ENCODE results near the gene DOCK9.

Gene DOCK9

DNA sequence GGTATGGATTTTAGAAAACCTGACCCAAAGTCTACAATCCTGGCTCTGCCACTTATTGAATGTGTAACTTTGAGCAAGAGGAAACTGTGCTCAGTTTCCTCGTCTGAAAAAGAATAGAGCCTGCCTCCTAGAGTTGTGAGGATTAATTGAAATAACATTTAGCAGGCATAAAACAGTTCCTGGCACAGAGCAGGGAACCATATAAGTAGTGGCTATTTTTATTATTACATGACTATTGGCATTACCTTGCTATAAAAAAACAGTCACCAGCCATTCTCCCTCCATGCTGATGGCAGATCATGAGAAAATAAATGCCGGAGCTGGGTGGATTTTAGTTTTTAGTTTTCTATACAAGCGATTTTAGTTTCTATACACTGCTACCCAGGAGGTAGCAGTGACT is 5.8 kb downstream of the DOCK9 start:
- DNase-seq: no peak

DNA sequence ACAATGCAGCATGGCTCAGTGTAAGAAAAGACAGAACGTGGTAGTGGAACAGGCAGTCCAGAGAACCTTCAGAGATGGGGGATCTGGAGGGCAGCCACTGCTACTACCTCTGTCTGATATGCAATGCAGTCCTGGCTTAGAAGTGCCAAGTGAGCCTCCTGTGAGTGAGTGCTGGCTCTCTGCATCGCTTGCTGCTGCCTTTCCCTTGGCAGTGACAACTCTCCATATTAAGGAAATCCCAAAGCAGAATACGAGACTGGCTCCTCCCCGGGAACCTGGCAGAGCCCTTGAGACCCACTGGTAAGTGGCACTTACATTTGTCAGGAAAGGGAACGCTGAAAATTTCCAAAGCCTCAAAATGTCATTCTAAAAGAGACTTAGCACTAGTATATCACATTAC is 7.5 kb downstream of the DOCK9 start:
- no peak for DNase-seq

DNA sequence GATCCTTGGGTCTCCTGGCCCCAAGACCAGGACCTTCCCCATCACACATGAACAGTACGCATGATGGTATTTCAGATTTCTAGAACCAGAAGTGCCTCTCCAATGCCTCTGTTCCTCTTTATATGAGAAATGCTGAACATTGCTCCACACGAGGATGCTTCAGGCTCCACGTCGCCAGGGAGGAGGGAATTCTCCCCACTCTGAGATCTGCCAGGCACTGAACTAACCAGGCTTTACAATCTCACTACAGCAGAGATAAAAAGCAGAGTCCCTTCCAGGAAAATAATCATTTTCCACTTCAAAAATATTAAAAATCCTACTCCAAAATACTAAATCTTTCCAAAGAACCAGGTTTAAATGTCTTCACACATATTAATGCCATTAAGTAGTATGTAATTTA is 10.4 kb downstream of the DOCK9 start:
- DNase-seq: no peak

DNA sequence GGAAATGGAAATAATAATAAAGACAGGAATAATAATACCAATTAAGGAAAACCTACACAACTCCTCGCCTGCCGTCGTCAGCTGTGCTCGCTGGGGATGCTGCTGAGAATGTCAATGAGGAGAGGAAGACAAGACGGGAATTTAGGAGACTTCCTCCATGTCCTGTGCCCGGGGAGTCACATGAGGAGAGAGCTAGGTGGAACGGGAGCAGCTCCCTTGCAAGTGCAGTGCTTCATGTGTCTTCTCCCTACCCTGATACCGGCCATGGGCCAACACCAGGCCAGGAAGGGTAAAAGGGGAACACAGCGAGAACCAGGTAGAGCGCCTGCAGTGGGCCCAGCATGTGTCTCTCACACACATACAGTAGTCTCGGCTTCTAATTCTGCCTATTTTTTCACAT is 11.8 kb downstream of the DOCK9 start:
- DNase-seq: no peak

- no peak for DNase-seq
Measured at GRCh38 chr13:98965325-98965724, 12.5 kb downstream of the DOCK9 start.

- DNase-seq: no peak
Measured at GRCh38 chr13:98963917-98964316, 13.9 kb downstream of the DOCK9 start.

DNA sequence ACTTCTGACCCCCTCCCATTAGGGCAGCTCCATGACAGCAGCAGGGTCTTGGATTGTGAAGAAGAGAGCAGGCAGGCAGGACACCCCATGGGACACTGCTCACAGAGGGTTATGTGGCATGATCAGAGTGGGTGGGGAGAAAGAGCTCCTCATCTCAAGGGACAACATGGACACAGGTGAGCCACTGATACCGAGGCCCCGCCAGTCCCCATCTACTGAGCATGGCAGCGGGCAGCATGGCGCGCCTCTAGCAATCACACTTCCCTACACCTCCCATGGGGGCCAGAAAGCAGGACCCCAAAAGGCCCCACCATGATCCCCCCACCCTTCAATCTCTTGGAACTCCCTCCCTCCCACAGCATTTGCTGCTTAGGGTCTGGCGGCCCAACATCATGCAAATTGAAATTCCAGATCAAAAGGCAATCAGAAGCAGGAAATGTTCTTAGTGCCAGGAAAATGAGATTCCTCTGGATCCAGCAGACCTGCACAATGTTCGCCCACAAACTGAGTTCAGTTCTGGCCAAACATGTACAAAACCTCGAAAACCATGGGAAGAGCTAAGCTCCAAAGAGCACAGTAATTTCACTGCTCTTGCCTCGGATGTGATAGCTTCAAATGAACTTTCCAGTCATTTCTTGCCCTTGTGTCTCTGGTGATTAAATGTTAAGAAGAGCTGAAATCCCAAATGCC is 14.8 kb downstream of the DOCK9 start:
- no peak for DNase-seq

- DNase-seq: no peak
Measured at GRCh38 chr13:98961503-98962105, 16.3 kb downstream of the DOCK9 start.

DNA sequence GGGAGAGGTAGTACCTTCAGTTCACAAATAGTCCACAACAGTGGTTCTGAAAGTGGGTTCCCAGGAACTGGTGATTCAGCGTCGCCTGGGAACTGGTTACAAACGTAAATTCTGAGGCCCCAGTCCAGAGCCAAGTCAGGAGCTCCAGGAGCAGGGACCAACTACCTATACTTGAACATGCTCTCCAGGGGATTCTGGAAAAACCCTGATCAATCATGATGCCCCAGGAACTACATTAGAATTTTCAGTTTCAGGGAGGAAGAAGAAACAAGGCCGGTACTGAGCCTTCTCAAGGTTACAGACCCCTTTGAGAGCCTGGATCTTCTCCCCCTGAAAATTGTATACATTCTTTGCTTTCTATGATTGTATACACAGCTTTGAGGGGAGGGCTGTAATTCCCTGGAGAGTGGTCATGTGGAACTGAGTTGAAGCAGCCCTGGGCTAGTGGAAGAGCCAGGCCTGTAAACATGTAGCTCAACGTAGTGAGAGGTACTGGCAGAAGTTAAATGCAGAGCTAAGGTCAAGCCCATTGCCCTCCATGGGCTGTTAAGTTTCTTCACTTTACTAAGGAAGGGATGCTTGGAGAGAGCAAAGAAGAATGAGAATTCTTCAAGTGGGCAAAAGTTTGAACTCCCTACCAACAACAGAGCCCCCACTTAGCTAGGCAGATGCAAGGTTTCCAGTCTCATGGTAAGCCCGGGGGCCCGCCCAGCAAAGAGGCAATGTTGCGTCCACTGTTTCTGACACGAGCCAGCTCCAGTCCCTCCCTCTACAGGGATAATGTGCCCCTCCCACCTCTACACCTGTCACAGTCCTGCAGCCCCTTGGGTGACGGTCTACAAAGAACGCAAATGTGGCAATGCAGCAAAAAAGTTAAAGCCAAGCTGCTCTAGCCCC is 17.0 kb downstream of the DOCK9 start:
- DNase-seq: no peak

GRCh38 chr13:98959786-98960605 is 17.9 kb downstream of the DOCK9 start:
- DNase-seq: no peak

DNA sequence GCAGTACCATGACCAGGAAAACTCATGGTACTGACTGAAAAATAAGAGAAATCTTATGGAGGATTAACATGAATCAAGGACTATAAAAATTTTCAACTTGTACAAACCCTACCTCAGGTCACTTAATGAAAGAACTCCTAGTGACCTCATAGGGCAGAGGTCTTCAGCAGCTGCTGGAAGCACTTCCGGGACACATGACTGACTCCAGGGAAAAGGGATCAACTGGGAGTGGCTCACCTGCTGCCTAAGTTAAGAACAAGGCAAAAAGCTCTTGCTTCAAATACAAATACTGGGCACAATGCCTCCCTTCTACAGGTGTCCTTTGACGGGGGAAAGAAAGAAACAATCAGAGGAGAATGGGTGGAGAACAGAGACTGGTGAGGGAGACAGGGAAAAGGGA is 18.6 kb downstream of the DOCK9 start:
- no peak for DNase-seq

DNA sequence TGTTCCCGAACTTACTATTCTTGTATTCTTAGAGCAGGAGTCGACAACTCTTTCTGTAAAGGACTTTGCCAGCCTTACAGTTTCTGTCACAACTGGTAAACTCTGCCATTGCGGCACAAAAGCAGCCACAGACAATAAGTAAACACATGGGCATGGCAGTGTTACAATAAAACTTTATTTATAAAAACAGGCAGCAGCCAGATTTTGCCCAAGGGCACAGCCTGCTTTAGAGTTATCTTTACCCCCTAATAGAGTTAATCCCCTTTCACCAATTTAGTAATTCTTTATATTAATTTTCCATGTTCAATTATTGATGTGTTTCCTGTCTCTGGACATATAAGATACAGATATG is 19.4 kb downstream of the DOCK9 start:
- no peak for DNase-seq

GRCh38 chr13:98957731-98958442 is 20.0 kb downstream of the DOCK9 start:
- no peak for DNase-seq

- DNase-seq: no peak
Measured at GRCh38 chr13:98955336-98955735, 22.5 kb downstream of the DOCK9 start.

- DNase-seq: no peak
Measured at GRCh38 chr13:98954313-98954712, 23.6 kb downstream of the DOCK9 start.

DNA sequence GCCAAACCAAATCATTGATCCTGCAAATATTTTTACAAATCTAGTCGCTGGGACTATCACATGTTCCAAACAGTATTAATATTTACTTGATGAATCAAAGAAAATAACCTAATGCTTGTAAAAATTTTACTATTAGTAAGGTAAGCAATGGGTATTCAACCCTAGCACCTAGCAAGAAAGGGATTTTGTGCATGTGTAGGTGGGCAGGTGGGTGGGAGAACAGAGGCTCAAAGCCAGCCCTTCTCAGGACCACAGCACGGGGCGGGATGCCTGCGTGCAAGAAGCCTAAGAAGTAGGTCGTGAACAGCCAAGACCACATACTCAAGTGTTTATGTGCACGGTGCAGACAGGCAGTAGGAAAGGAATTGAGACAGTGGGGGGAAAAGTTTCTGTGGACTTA is 26.6 kb downstream of the DOCK9 start:
- DNase-seq: no peak

- DNase-seq: no peak
Measured at GRCh38 chr13:98950705-98951104, 27.2 kb downstream of the DOCK9 start.

DNA sequence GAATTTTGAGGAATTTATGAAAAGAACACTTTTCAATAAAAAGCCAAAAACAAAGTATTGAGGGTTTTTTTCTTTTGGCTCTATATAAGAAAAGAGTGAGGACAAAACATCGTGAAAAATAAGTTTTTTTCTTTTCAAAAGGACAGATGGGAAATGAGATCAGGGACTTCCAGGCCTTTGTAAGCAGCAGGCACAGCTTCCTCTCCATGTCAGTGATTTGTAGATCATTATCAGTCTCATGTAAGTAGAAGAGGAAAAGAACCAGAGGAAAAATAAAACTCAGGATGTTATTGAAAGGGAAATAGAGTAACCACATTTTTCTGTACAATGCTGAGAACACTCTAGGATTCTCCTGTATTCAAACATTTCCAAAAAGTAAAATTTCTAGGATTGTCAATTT is 29.9 kb downstream of the DOCK9 start:
- no peak for DNase-seq

DNA sequence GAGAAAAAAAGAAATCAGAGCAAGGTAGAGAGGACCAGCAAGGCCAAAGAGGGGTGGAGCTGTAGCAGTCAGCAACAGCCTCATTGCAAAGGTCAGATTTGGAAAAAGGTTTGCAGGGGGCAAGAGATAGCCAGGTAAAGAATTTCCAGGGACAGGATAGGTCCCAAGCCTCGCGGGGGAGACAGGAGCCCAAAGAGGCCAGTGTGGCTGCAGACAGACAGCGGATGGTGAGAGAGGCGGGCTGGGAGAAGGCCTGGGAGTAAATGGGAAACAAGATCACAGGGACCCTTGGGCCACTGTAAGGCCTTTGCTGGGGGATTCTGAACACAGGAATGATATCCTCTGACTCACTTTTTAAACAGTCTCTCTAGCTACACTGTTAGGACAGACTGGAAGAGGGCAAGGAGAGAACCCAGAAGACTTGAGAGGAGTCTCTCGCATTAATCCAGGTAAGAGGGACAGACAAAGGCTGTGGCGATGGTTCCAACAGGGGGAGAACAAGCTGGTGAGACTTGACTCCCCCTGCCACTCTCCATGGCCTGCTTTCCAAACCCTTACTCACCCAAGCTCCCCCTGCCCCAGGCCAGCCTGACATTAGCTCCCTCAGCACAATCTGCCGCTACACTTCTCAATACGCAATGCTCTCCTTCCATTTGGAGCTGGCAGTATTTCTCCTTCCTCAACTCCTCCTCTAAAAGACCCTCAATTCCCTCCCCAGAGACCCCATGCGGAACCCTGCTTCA is 31.8 kb downstream of the DOCK9 start:
- no peak for DNase-seq

DNA sequence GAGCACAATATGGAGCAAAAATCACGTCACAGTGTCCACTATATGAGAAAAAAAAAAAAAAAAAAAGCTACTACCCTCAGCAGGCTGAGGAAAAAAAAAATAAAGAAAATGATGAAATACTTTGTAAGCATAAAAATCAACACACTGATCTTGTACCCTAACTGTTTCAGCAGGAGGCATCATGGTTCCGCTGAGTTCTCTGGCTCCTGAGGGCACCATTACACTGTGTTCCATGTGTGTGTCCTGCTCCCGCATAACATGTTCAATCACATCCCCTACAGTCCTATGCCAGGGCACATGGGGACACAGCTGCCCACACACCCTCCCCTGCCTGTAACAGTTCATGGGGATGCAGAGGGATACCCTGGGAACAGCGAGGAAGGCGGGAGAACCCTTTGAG is 33.5 kb downstream of the DOCK9 start:
- no peak for DNase-seq

- DNase-seq: no peak
Measured at GRCh38 chr13:98942997-98943396, 34.9 kb downstream of the DOCK9 start.

DNA sequence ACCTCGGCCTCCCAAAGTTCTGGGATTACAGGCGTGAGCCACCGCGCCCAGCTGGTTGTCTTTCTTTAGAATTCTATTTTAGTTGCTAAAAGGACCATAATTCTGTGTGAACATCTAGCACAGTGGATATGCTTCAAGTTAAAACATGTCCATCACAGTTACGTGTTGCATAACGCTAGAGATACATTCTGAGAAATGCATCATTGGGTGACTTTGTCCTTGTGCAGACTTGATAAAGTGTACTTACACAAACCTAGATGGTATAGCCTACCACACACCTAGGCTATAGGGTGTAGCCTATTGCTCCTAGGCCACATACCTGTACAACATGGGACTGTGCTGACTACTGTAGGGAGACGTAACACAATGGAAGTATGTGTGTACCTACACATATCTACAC is 35.4 kb downstream of the DOCK9 start:
- DNase-seq: no peak
